Omental fat pad (tissue), 4 donors: ENCODE results near the gene PRR20G. TPM values are rescaled to one million over a fixed set of nuclear protein-coding genes. Genes with fewer than 3 reads are reported as not detected.

ENCODE experiments used
- ATAC-seq: fragments of 150-250 bp; one replicate; pipeline ENCODE4 v1.9.1; 2016; ENCODE audit warnings: mild to moderate bottlenecking, moderate library complexity; ENCODE audit not compliant: low FRiP score
- DNase-seq: peaks from one replicate; pipeline ENCODE4 v3.0.0-alpha.2; 2019; ENCODE audit warnings: low spot score
- CTCF ChIP-seq, 3 donors: fragments of 450-650 bp; IDR thresholded peaks; one replicate each; pipeline ENCODE4 v1.5.1; 2016 to 2017; ENCODE audit warnings: antibody characterized with exemption in 3 of 3, mild to moderate bottlenecking in 3 of 3, moderate library complexity in 2 of 3
- total RNA-seq, 4 donors: library from RNA; depleted of rRNA; stranded (reverse); fragments of >200 nt; gene quantifications; one replicate each; pipeline ENCODE4 v1.1.0, GENCODE V29; 2016

The PRR20G gene
- total RNA-seq, 4 donors from 2014 or later = not detected

- TF ChIP-seq CTCF (IDR thresholded peaks at IDR 0.05) = no peak
- no peak for DNase-seq
- ATAC-seq = no peak
Measured at GRCh38 chr3:127258733-127259132, 29.1 kb downstream of the PRR20G start.

DNA sequence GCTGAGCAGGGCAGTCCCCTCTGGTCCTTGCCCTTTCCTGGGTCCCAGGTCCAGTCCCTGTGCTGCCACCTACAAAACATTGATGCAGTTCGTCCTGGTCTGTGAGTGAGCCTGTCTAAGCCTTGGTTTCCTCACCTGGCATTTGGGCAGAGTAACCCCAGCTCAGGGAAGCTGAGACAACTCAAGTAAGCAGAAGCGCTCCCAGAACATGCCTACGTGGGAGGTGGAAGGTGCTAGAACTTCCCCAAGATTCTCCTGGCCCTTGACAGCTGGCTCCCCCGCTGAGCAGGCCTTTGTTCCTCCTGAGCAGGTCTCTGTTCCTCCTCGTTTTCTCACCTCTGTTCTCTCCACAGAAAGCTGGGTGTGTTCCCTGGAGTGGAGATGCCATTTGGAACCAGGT is 30.5 kb downstream of the PRR20G start:
- no peak for TF ChIP-seq CTCF (IDR thresholded peaks at IDR 0.05)
- ATAC-seq (no peak), DNase-seq (no peak)

- TF ChIP-seq CTCF (IDR thresholded peaks at IDR 0.05) = no peak
- DNase-seq = no peak
- ATAC-seq = no peak
Measured at GRCh38 chr3:127256733-127257271, 31.0 kb downstream of the PRR20G start.

DNA sequence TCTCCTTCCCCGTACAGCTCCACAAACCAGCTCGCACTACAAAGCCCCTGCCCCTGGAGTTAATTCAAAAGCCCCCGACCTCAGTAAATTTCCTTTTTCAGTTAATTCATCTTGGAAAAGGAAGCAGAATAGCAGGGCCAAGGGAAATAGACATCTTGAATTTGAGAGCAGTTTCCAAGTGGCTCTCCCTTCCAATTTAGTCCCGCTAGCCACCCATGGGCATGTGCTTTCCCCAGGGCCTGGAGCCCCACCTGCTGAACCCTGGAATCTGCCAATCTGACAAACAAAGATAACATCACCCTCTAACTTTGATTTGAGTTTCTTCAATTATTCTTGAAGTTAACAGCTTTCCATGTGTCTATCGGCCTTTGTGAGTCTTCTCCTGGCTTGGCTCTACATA is 31.7 kb downstream of the PRR20G start:
- ATAC-seq (no peak), DNase-seq (no peak)
- no peak for TF ChIP-seq CTCF (IDR thresholded peaks at IDR 0.05)

DNA sequence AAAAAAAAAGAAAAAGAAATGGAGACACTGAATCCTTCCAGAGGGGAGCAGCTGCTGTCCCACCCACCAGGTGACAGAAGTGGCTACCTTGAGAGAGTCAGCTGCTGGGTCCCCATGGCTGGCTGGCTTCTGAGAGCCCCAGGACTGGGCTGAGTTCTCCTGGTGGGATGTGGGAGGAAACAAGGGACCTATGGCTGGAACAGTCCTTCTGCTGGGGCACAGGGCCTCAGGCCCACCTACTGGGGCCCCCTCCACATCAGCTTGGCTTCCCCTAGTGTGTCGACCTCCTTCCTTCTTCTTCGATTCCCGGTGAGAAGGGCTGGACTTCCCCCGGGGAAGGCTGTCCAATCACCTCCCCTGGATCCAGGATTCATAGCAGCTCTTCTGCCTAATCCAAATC is 32.3 kb downstream of the PRR20G start:
- DNase-seq = no peak
- no peak for TF ChIP-seq CTCF (IDR thresholded peaks at IDR 0.05)
- no peak for ATAC-seq

DNA sequence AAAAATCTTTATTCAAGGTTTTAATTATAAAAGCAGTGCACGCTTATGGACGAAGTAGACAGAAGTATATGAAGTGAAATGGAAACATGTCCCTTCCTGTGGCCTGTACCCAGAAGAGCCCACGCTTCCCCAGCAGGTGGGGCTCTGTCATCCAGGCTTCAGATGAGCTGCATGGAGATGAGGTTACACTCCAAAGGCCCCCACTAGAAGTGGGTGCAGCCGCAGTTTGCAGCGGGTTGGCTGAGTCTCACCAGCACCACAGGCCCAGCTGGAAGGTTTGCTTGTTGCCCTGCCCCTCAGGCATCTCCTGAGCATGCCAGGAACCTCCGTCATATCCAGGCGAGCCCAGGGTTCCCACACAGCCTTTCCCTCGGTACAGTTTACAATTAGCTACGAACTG is 33.1 kb downstream of the PRR20G start:
- no peak for ATAC-seq
- TF ChIP-seq CTCF (IDR thresholded peaks at IDR 0.05) = no peak
- no peak for DNase-seq

DNA sequence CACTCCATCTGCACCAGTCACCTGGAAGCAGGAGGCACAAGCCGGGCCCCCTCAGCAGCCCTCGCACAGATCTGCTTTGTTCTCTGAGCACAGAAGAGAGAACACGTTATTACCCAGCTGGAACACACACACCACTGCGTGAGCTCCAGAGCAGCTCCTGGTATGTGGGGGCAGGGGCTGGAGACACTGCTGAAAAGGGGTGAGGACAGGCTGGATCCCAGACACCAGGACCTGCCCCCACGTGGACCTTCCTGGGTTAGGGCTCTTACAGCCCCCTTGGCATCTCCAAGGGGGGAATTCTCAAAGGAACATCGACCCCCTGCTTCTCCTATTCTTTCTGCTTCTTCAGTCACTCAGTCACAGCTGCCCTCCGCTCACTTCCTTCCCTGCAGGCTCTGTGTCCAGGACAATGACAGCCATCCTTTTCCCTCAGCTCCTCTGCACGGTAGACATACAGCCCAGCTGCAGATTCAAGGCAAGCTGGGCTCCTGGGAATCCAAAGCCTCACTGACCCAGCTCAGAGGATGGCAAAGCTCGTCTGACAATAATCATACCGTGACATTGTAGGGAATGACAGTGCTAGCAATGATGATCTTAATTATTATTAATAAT is 33.7 kb downstream of the PRR20G start:
- no peak for ATAC-seq
- no peak for TF ChIP-seq CTCF (IDR thresholded peaks at IDR 0.05)
- no peak for DNase-seq
